CD4-positive, alpha-beta T cell treated with Interleukin-15 for 1 hour (primary cell): Measurements from ENCODE around the gene RIPK1.
"Not testable (repeated sequence)": the region's sequence is repeated elsewhere in the genome, so short reads cannot be mapped to it uniquely, and the experiment has no call there.

ENCODE experiments used
- DNase-seq: peaks from one replicate; pipeline ENCODE4 v3.0.0-alpha.2; 2020

The RIPK1 gene

DNA sequence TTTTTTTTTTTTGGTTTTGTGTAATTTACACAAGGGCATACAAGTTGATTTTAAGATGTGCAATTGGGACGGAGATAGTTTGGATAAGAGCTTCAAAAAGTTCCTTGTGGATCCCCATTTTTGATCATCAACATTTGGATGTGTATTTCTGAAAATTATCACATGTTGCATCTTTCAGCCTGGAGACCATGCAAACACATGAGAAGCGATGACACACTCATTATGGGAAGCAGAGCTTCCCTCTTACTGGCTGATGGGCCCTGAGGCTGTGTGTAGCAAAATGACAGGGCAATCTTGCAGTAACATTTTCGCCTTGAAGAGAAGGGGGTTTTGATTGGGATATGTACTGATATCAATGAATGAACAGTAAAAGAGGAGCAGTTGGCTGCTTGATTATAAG, 22.0 kb upstream of the RIPK1 start:
- DNase-seq: no peak

DNA sequence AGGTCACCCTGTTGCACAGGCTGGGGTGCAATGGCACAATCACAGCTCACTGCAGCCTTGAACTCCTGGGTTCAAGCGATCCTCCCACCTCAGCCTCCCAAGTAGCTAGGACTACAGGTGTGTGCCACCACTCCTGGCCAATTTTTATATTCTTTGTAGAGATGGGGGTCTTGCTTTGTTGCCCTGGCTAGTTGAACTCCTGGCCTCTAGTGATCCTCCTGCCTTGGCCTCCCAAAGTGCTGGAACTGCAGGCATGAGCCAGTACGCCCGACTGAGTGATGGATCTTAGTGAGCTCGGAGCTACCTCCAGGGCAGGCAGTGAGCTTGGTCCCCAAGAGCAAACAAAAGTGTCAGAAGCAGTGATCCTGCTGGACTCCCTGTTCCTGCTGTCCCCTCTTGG, 20.3 kb upstream of the RIPK1 start:
- DNase-seq: not testable (repeated sequence)

DNA sequence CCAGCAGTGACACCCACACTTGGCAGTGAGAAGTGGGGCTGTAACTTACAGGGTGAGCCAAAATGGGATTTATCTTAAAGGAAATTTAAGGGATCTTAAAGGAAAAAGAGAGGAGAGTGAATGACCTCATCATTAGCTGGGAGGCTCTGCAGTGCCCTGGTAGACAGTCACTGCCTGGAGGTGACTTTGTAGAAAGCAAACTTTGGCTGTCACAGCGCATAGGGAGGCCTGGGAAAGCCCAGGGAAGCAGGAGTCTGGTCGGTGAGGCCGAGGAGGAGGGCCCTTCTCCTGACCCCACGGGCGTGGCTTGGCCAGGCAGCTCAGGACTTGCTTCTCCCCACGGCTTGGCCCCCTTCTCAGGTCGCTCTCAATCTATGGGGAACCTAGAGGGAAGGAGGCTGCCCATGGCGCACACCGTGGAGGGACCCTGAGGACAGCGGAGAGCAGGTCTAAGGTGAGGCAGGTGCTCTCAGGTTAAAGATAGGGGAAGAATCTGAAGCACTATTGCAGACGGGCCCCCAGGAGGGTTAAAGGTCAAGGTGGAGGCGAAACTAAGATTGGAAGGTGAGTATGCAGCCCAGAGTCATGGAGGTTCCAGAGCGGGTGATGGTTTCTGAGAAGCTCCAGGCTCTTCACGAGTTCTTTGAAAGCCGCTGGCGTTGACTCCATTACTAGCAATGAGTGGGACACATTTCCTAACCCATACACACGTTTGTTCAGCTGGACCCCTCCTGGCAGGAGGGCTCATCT, 15.6 kb upstream of the RIPK1 start:
- DNase-seq: no peak

DNA sequence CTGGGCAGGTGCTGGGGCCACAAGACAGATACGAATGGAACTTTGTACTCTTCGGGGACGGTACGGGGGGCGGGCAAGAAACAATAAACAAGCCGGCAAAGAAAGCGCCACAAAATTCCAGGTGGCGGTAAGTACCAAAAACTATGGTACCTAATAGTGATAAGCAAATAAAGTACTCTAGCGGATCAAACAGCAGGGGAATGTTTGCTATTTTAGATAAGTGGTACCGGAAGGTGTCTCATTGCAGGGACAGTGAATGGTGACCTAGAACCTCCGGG, 15.1 kb upstream of the RIPK1 start:
- no peak for DNase-seq

DNA sequence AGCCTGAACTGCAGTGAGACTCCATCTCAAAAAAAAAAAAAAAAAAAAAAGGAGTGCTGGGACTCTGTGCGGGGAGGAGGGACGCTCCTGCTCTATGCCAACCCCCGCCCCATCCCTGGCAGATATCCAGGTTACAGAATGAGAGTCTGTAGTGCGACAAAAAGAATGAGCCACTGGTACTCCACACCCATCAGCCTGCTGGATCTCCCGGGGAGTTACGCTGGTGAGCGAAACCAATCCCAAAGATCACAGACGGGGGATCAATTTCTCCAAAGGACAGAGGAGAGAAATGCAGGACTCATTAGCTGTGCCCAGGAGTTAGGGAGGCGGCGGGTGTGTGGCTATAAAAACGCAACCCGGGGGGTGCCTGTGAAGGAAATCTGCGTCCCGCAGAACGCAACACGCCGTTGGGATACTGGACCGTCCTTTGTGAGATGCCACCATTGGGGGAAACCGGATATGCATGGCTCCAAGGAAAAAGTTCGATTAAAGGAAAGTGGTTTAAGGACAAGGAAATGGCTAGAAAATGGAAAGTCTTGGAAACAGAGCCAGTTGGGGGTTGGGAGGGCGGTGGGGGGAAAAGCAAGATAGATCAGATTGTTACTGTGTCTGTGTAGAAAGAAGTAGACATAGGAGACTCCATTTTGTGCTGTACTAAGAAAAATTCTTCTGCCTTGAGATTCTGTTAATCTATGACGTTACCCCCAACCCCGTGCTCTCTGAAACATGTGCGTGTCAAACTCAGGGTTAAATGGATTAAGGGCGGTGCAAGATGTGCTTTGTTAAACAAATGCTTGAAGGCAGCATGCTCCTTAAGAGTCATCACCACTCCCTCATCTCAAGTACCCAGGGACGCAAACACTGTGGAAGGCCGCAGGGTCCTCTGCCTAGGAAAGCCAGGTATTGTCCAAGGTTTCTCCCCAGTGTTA, 13.8 kb upstream of the RIPK1 start:
- DNase-seq: not testable (repeated sequence)

DNA sequence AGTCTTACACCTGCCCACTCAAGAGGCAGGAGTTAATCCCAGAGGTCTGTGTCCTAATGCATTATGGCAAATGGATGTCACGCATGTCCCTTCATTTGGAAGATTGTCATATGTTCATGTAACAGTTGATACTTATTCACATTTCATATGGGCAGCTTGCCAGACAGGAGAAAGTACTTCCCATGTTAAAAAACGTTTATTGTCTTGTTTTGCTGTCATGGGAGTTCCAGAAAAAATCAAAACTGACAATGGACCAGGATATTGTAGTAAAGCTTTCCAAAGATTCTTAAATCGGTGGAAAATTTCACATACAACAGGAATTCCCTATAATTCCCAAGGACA, 13.2 kb upstream of the RIPK1 start:
- DNase-seq: not testable (repeated sequence)

DNA sequence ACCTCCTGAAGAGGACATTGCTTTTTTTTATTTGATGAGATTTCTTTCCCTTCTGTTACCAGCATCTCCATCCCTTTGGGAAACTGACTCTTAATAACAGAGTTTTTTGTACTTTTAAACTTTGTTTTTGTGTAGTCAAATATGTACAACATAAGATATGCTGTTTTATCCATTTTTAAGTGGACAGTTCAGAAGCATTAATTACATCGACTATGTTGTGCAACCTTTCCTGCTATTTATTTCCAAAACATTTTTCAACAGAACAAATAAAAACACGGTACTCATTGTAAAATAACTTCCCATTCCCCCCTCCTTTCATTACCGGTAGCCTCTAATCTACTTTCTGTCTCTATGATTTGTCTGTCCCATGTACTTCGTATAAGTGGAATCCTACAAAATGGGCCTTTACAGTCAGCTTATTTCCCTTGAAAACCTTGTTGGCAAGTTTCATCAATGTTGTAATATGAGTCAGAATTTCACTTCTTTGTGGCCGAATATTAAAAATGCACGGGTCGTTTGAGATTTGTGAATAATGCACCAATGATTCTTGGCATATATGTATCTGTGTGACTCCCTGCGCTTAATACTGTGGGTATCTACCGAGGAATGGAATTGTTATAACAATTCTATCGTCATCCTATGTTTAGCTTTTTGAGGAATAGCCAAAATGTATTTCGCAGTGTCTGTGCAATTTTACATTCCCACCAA, 11.1 kb upstream of the RIPK1 start:
- DNase-seq: no peak

DNA sequence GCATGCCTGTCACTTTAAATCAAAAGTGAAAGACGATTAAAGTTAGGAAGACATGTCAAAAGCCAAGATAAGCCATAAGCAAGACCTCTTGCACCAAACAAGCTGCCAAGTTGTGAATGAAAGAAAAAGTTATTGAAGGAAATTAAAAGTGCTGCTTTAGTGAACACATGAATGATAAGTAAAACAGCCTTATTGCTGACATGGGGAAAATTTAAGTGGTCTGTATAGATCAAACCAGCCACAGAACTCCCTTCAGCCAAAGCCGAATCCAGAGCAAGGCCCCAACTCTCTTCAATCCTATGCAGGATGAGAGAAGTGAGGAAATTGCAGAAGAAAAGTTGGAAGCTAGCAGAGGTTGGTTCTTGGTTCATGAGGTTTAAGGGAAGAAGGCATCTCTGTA, 9.3 kb upstream of the RIPK1 start:
- no peak for DNase-seq

DNA sequence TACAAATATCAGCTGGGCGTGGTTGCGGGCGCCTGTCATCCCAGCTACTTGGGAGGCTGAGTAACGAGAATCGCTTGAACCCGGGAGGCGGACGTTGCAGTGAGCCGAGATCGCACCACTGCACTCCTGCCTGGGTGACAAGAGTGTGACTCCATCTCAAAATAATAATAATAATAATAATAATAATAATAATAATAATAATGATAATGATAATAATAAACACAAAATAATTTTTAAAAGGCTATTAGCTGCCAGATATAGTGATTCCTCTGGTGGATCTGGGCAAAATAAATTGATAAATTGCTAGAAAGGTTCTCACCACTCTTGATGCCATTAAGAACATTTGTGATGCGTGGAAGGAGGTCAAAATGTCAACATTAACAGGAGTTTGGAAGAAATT, 8.2 kb upstream of the RIPK1 start:
- not testable (repeated sequence) for DNase-seq

DNA sequence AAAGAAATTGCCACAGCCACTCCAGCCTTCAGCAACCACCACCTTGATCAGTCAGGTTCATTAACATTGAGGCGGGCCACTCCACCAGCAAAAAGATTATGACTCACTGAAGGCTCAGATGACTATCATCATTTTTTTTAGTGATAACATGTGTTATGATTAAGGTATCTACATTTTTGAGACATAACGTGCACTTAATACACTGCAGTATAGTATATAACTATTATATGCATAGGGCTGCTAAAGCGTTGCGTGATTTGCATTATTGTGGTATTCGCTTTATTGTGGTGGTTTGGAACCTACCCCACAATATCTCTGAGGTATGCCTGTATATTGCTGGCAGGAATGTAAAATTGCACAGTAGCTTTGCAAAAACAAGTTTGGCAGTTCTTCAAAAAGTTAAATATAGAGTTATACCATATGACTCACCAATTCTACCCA, 6.8 kb upstream of the RIPK1 start:
- no peak for DNase-seq

DNA sequence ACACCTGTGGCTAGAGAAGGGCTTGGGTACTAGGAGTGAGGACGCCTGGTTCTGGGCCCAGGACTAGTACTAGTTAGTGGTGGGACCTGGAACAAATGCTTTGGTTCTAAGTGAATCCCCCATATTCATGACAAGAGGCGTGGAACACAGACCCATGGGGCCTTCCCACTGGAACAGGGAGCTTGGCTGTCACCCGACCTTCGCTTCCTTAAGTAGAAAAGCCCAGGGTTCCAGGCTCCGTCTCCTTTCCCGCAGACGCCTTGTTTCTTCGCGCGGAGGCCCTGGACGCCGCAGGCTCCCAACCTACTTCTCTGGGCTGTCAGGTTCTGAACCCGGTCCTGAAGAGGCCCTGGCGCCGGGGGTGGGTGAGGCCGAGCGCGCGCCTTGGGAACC, 5.0 kb upstream of the RIPK1 start:
- DNase-seq: not testable (repeated sequence)

DNA sequence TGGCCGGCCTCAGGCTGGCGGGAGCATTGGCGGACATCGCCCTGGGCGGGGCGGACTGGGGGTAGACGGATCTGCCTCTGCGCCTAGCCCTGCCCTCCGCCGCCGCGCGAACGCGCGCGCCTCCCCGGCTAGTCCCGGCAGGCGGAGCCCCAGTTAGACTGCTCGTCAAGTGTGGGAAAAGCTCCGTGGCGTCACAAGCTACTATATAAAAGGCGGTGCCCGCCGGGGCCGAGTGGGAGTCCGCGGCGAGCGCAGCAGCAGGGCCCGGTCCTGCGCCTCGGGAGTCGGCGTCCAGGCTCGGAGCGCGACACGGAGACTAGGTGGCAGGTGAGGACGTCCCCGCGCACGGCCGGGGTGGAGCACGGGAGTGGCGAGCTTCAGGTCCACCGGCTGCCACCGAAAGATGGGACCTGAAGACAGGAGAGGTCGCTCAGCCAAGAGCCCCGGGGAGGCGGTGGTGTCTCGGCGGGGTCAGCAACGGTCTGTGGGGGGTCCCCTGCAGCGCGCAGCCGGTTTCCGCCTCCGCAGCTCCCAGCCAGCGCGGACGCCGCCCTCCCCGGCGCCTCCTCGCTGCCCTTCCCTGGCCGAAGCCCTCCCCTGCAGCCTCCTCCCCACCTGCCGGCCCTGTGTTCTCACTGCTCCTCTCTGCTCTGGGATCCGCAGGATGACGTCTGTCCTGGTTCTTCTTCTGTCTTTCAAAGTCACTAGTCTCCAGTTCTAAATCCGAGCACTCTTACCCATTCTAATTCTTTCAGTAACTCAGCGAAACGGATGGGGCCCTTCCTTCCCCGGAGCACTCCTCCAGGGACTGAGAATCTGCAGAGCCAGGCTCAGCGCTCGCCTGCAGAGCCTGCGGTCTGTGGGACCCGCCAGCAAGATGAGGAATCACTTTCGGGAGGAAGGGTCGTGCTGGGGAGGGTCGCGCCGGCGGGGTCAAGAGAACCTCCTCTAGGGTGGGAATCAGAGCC, 4.3 kb upstream of the RIPK1 start:
- DNase-seq: peak; percentile 96

DNA sequence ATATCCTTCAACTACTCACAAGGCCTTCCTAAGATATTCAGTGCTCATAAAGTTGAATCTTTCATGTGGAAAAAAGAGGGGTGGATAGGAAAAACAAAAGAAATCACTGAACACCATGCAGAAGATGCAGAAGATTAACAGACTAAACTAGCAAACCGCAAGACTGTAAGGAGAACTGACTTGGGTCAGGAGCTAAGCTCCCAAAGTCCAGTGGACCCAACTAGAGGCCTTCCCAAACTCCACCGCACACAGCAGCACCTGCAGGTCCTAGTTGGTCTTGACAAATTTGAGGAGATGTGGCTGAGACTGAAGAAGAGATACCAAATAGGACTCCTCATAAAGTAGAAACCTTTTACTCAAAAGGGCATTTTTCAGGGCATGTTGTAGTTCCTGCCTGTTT, 3.3 kb downstream of the RIPK1 start:
- DNase-seq: no peak

DNA sequence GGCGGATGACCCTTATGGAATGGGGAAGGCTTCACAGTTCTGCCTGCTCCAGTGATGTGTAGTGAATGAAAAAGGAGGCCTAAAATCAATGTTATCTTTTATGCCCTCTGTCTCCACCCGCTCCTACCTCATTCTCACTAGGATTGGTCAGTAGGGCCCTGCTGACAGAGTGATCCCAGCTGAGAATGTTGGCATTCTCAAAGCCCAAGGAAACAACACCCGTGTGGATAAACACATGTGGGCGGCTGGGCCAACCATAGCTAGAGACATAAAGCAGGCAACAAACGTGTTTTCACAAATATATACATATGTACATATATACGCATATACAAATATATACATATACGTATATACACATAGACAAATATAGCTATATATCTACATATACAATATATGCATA, 4.5 kb downstream of the RIPK1 start:
- no peak for DNase-seq

DNA sequence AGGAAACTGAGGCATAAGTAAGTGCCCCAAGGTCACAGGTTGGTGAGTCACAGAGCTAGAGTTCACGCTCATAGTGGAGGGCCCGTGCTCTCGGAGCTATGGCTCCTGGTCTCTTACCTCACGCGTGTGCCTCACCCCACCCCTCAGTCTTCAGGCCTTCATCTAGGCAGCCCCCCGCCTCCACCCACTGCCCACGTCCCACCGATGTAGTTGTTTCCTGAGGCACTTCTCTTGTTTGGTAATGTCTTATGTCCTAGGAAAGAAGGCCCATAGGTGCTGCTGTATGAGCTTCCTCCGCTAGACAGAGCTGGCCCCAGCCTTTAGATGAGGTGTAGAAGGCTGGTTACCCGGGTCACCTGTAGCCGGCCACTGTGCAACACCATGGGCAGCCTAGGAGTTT, 5.1 kb downstream of the RIPK1 start:
- DNase-seq: no peak

DNA sequence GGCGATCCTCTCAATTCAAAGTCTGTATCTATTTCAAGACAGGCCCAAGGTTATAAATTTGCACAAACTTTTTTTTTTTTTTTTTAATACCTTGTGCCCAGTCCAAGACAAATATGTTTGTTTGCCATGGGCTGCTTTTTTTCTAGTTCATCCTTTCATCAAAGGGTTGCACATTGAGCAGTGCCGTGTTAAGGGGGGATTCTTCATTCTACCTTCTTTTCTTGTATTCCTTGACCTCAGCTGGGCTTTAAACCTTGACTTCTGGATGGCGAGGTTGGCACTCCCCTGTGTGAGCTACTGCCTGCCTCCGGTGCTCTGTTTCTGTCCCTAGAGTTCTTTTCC, 7.4 kb downstream of the RIPK1 start:
- DNase-seq: no peak

DNA sequence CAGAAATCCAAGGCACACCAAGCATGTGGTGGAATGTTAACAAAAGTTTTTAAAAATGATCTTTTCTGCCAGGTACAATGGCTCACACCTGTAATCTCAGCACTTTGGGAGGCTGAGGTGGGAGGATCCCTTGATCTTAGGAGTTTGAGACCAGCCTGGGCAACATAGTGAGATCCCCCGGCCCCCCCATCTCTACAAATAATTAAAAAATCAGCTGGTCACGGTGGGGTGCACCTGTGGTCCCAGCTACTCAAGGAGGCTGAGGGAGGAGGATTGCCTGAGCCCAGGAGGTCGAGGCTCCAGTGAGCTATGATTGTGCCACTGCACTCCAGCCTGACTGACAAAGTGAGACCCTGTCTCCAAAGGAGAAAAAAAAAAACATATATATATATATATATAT, 8.0 kb downstream of the RIPK1 start:
- DNase-seq: no peak

DNA sequence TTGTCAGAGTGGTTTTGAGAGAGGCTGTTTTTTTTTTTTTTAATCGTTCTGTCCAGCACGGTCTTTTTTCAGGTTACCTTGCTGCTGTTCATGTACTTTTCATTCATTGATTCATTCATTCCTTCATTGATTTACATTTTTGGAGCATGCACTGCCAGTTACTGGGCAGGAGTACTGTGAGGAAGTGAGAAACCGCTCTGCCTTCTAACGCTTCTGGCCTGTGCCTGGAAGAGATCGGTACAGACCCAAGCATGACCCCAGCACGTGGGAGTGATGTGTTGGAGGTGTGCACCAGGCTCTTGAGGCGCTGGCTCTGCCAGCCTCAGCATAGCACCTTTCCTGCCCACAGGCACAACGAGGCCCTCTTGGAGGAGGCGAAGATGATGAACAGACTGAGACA, 9.1 kb downstream of the RIPK1 start:
- DNase-seq: no peak

DNA sequence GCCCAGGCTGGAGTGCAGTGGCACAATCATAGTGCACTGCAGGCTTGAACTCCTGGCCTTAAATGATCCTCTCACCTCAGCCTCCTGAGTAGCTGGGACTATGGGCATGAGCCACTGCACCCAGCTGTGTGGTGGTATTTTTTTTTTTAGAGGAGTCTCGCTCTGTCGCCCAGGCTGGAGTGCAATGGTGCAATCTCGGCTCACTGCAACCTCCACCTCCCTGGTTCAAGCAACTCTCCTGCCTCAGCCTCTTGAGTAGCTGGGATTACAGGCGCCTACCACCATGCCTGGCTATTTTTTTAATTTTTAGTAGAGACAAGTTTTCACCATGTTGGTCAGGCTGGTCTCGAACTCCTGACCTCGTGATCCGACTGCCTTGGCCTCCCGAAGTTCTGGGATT, 10.7 kb downstream of the RIPK1 start:
- not testable (repeated sequence) for DNase-seq

DNA sequence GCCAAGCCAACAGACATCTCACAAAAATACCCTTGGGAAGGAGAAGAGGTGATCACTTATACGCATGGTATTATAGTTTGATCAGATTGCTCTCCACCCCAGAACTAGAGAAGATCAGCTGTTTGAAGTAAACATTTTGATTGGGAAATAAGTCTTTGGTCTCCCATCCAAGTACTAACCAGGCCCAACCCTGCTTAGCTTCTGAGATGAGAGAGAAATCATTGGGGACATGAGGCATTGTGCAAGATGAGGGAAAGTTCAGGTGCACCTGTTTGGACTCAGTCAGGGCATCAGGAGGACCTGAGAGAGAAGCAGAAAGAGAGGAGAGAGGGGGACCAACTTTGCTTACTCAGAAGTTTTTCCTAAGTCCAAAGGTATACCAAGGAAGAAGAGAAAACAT, 11.4 kb downstream of the RIPK1 start:
- no peak for DNase-seq

DNA sequence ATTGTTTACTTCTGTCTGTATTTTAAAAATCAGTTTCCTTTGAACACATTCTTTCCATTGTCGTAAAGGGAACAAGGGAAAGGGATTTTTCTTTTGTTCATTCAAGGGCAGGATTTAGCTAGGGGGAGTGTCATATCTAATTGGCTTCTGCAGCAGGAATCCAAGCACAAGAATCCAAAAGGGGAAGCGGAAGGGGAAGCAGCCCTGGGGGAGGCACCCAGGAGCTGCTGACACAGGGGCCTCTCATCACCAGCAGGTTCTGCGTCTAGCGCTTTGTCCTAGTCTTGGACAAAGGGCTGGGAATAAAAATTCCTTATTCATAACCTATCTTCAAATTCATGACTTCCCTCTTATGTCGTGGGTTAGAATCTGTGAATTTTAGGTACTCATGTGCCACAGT, 13.7 kb downstream of the RIPK1 start:
- DNase-seq: peak; percentile 40

DNA sequence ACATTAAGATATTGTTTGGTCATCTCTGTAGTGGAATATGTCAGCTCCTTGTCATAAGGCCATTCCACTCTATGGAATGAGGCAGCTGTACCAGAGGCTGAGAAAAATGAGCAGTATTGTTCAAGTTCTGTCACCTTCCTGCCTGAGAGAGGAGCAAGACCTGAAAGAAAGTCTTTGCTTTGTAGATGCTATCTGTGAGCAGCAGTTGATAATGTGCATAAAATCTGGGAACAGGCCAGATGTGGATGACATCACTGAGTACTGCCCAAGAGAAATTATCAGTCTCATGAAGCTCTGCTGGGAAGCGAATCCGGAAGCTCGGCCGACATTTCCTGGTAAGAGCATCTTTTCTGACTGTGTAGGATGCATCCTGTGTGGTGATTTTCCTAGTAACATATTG, 16.8 kb downstream of the RIPK1 start:
- no peak for DNase-seq
